C1 segment of cervical spinal cord (tissue), 14 donors: ENCODE measurements around the gene IKZF3.
"Not testable (repeated sequence)": the region's sequence is repeated elsewhere in the genome, so short reads cannot be mapped to it uniquely, and the experiment has no call there.

ENCODE experiments used
- DNase-seq, 14 donors: peaks; one replicate each; lab custom pipeline; 2025; lab: John Stamatoyannopoulos, UW

Gene IKZF3

GRCh38 chr17:39863918-39864746, at the start of gene IKZF3:
TSS of gene IKZF3 (minus strand) at chr17:39864312. CDS start at chr17:39864126, 186 bp downstream.
- DNase-seq = peak in 5 of 14 donors; percentile 0 to 25 (median 12)

DNA sequence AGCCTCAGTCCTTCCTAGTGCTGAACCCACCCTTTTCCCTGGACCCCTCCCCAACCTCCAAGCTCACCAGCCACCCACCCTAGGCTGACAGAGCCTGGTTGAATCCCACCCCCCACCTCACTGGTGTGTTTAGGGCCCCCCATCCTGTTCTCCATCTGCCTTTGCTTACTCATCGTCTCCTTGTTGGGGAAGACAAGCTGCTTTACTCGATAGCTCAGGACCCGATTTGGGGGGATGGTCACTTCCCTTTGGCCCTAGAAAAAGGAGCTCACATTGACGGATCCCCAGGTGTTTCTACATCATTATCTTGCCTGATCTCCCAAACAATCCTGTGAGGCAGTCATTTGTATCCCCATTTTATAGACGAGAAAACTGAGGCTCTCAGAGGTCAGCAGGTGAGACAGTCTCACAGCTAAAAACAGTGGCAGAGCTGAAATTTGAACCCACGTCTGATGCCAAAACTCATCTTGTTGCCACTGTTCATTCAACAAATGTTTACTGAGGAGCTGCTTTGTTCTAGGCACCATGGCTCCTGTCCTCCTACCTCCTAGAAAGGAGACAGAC, 44.8 kb upstream of the IKZF3 start:
- no peak for DNase-seq

- DNase-seq = no peak
Measured at GRCh38 chr17:39904990-39905288, 40.8 kb upstream of the IKZF3 start.

DNA sequence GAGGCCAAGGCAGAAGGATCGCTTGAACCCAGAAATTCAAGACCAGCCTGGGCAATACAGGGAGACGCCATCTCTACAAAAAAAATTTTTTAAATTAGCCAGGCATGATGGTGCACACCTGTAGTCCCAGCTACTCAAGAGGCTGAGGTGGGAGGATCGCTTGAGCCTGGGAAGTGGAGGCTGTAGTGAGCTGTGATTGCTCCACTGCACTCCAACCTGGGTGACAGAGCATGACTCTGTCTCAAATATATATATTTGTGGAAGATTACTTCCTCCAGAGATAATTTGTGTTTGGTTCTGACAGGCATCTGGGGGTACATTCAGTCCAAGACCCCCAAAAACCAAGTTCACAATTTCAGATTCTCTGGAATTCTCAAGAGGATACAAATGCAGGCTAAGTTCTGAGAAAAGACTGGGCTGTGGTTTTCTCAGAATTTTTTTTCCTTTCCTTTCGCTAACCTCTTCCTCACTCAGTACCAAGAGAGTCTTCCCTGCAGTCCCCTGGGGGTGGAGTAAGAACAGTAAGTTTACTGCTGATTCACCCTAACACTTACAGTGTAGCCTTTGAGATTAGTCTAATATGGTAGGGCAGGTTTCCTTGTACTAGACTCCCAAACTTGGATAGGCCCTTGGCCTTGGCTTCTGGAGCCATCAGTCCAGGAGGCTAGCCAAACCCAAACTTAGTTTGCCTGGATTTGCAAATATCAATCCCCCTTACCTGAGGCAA, 39.2 kb upstream of the IKZF3 start:
- DNase-seq = no peak

- DNase-seq = not testable (repeated sequence)
Measured at GRCh38 chr17:39902027-39902426, 37.9 kb upstream of the IKZF3 start.

- no peak for DNase-seq
Measured at GRCh38 chr17:39899215-39899614, 35.1 kb upstream of the IKZF3 start.

DNA sequence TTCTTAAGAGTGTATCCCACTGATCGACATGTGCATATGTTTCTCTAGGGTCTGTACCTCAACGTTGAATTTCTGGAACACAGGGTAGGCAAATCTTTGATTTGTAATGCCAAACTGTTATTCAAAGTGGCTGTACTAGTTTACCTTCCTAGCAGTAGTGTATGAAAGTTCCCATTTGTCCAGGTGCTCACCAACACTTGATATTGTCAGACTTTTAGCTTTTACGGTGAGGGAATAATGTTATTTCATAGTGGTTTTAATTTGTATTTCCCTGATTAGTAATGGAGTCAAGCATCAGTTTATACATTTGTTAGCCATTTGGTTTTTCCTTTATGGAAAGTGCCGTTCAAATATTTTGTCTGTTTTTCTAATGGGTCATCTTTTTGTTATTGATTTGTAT, 34.0 kb upstream of the IKZF3 start:
- DNase-seq = no peak

DNA sequence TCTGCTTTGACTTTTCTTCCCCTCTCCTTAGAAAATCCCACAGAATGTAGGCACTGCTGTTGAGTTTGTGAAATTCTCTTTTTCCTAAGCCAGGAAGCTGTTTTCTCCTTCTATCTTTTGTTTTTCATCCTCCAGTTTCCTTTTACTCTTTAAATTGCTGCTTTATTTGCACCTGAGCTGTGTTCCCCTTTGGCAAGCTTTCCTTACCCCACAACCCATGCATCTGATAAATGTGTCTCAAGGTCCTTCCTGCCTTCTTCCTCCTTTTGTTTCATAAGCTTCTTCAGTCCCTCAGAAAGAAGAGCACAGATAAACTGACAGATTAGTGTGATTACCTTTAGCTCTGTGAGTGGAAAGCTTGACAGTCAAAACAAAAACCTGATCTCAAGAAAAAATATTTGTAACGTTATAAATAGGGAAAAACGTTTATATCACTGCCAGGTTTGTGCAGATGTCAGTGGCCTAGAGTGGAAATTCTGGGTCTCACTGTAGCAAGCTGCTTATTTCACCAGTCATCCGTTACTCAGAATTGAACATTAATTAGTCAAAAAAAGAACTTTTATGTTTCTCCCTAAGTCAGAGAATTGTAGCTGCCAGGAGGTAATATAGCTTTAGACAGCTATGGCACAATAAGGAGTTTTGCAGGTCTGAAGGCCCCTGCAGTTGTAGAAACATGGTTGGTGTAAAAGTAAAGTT, 30.7 kb upstream of the IKZF3 start:
- DNase-seq = no peak

DNA sequence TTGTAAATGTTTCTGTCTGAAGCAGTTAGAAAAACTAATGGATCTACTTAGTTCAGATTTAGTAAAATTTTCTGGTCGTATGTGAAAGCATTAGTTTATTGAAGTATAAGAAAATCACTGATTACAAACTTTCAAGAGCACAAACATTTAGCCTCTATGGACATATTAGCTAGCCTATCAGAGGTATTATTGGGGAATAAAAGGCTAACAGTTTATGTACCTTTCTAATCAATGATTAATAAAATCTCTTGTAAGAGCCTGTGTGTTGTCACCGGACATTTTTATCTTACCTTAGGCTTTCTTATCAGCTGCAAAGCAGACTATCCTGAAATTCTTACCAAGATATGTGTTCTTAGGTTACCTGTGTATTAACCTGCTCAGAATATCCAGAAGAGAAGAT, 25.1 kb upstream of the IKZF3 start:
- DNase-seq = no peak

DNA sequence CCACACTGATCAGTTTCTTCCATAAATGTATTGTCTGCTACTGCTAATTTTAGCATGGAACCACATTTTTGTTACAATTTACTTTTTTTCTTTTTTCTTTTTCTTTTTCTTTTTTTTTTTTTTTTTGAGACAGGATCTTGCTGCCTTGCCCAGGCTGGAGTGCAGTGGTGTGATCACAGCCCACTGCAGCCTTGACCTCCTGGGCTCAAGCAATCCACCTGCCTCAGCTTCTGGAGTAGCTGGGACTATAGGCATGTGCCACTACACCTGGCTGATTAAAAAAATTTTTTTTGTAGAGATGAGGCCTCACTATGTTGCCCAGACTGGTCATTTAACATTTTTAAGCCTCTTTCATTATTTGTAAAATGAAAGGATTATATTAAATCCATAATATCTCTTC, 23.0 kb upstream of the IKZF3 start:
- no peak for DNase-seq

DNA sequence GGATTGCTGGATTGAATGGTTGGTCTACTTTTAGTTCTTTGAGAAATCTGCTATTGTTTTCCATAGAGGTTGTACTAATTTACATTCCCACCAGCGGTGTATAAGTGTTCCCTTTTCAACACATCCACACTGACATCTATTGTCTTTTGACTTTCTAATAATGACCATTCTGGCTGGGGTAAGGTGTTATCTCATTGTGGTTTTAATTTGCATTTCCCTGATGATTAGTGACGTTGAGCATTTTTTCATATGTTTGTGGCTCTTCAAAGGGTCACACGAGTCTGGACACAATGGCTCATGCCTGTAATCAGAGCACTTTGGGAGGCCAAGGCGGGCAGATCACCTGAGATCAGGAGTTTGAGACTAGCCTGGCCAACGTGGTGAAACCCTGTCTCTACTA, 22.0 kb upstream of the IKZF3 start:
- DNase-seq = not testable (repeated sequence)

DNA sequence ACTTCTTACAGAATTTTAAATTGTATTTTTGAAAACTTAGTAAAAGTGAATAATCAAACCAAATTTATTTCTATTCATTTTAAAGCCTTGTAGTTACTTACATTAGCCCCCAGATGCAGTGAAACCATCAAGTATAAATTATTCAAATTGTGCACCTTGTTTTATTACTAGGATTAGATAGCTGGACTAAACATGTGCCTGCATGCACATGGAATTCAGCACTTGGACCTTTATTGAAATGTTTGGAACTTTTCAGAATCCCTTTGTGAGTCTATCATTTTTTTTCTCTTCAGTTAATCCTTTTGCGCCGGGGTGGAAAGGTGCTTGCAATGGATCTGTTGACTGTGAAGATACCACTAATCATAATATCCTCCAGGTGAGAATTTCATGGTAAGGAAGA, 8.6 kb upstream of the IKZF3 start:
- no peak for DNase-seq

DNA sequence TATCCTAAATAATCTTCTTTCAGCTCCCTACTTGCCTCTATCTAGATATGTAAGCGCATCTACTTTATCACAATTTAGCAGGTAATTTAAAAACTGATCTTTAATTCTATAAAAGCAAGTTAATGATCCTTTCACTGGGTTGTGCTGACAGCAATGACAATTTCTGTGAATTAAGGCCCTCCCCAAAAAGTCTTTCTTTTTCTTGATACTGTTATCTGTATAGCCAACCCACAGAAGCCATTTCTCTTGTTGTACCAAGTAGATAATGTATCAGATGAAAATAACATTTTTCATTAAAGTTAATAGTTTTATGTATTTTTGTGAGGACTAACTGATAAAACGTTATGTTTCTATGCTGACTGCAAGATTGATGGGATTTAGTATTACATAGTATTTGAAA, 7.7 kb upstream of the IKZF3 start:
- DNase-seq = no peak

DNA sequence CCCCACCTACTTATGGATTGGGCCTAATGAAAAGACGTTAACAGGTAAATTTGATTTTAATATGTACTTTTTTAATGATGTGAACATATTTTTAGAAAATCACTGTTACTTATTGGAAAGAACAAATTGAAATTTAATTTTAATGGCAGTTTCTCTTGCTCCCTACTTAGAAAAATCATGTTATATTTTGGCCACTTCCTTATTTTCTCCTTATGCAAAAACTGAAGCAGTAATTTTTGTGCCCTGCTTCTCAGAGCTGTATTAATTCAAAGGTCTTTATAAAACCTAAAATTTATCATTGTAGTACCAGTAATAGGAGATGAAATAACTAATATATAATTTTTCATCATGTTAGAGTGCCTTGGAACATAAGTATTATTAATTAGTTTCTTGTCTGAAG, 6.7 kb upstream of the IKZF3 start:
- no peak for DNase-seq

DNA sequence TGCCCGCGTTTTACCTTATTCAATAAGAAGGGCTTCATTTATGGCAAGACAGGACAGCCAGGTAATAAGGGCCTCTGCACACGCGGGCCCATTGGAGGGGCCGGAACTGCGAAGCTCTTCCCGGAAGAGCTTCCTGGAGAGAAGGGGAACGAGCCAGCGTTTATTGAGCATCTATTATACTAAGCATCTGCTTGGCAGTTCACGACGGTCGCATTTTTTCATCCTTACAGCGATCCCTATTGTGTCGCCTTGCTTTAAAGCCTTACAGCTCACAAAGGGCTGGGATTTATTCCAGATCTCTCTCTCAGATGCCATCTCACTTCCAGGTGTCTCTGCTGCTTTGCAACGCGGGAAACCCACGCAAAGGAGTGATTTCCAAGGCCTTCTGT, 4.4 kb upstream of the IKZF3 start:
- no peak for DNase-seq

- no peak for DNase-seq
Measured at GRCh38 chr17:39867880-39868553, 3.9 kb upstream of the IKZF3 start, which contains the start of gene ZPBP2. TSS of gene ZPBP2 (plus strand) at chr17:39868202. CDS start at chr17:39868355, 153 bp downstream.

GRCh38 chr17:39867084-39867879, 3.2 kb upstream of the IKZF3 start:
- no peak for DNase-seq

DNA sequence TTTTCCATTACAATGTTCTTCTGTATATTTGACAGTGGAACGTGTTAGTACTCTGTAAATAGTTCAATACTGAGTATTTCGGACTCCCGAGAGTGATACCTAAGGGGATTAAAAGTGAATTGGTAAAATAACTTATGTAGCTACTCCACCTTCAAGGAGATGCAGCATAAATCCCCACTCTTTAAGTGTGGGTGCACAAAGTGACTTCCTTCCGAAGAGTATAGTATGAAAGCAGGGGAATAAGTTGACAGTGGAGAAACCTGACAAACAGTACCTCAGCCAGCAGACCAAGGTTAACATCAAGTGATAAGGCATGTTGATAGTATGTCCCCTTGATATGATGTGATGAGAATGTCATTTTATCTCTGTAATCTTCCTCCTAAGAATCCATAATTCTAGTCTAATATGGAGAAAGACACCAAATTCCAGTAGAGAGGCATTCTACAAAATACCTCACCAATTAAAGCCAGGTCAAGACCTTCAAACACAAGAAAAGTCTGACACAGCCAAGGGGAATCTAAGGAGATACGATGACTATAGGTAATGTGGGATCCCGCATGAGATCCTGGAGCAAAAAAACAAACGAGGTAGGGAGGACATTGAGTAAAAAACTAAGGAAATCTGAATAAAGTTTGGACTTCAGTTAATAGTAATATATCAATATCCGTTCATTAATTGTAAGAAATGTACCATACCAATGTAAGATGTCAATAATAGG, 2.1 kb upstream of the IKZF3 start:
- DNase-seq = no peak

- DNase-seq = no peak
Measured at GRCh38 chr17:39863244-39863917, 731 bp downstream of the IKZF3 start.

DNA sequence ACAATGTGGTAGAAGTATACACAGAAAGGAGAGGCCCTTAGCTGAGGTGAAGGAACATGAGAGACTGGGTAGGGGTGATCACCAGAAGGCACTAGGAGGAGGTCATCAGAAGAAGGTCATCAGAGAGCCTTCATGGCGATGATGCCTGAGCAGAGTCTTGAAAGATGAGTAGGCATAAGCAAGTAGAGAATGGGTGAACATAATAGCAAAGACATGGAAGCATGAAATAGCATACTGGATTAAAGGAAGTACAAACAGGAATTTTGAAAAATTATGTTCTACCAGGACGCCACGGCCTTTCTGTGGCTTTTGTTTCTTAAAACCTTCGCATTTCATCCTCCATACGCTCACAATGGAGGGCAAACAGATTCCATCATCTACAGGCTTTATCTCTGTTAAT, 2.9 kb downstream of the IKZF3 start:
- no peak for DNase-seq
